Right renal pelvis (tissue), 4 donors: ENCODE data around the gene SUCLG2. TPM values are rescaled to one million over a fixed set of nuclear protein-coding genes. Genes with fewer than 3 reads are reported as not detected.

Source experiments
- DNase-seq, 4 donors: peaks; one replicate each; pipeline ENCODE4 v3.0.0-alpha.2; 2013; ENCODE audit warnings: low read depth in 4 of 4, low spot score in 3 of 4, missing footprints in 1 of 4
- polyA plus RNA-seq, 4 donors: library from polyadenylated mRNA; unstranded; fragments of 120-200 nt; gene quantifications; one replicate each; pipeline ENCODE4 v1.2.1, GENCODE V29; 2013; ENCODE audit not compliant: insufficient read length in 4 of 4

SUCLG2 gene, protein sequence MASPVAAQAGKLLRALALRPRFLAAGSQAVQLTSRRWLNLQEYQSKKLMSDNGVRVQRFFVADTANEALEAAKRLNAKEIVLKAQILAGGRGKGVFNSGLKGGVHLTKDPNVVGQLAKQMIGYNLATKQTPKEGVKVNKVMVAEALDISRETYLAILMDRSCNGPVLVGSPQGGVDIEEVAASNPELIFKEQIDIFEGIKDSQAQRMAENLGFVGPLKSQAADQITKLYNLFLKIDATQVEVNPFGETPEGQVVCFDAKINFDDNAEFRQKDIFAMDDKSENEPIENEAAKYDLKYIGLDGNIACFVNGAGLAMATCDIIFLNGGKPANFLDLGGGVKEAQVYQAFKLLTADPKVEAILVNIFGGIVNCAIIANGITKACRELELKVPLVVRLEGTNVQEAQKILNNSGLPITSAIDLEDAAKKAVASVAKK
- 100 to 1,000 TPM in 1 of 4 donors, 10 to 100 TPM in 3; 77.7 to 104 (median 84.0) TPM for polyA plus RNA-seq

DNA sequence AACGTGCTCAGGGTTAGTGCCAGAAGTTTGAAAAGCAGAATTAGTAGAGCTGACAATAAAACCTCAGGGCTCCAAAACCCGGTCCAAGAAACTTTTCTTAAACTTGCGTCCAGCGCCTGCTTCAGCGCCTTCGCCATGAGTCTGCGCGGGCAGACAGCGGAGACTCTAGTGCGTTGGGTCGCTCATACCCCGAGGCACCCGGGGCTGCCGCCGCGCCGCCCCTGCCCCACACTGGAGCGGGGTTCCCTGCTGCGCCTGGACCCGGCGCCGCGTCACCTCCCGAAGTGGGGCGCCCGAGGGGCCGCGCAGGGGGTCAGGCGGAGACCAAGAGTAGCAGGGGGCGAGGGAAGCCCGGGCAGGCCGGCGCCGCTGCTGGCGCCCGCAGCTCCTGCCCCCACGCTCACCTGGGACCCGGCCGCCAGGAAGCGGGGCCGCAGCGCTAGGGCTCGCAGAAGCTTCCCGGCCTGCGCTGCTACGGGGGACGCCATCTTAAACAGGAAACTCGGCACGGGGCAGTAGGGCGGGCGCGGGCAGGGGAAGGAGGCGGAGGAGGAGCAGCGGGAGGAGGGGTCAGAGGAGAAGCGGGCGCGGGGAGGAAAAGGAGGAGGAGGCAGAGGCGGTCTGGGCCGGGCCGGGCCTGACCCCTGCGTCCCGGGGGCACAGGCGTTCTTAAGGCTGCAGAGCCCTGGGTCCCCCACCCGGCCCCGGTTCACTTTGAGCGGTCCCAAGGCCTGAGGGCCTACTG, at the start of gene SUCLG2:
Gene SUCLG2, minus strand, starts transcription at position 514 of the 745 bp plus-strand sequence. Its CDS starts 26 bp downstream, at position 488.
- DNase-seq, result peak; percentile 67 to 74 (median 70)

DNA sequence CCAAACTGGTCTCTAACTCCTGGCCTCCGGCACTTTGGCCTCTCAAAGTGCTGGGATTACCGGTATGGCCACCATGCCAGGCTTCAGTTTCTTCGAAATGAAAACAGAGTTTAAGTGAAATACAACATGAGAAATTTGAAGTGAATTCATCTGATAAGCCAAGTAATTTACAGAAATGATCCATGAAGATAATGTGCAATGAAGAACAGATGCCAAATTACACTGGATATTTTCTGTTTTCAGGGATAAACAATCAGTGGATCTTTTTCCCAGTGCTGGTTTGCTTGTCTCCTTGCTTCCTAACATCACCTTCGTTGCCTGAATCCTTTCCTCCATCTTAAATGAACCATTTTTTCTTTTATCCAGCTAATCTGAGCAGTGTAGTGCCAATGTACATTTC, 46.2 kb upstream of the SUCLG2 start:
- no peak for DNase-seq

DNA sequence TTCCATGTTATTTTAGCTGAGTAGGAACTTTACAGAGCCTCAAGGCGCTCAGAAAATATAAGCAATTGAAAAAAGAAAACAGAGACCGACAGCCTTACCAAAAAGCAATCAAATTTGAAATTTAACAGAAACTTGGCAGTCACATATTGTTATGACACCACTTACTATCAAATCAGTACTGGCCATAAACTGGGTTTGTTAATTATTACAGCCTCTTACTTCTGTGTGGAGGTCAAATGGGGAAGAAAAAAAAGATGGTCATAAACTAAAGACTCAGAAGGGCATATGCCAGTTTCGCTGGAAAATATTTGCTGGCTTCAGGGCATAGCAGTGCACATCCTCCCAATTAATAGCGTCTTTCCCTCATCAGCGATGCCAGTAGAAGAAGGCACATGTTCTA, 45.5 kb upstream of the SUCLG2 start:
- DNase-seq, result no peak

DNA sequence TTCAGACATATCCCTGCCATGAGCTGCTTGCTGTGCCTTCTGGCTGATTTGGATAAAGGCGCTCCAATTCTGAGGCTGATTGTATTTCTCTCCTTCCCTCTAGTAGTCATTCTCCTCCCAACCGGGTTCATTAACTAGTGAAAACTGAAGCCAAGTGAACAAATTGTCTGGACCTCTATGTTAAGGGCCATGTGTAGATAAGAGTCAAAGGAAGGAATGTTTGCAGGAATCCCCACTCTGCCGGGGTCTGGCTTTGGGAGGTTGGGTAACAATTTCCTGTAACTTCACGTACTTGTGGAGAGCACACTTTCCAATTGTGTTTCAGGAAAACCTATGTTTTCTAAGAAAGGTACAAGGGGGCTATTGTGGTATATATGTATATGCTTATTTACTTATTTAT, 38.2 kb upstream of the SUCLG2 start:
- no peak for DNase-seq

DNA sequence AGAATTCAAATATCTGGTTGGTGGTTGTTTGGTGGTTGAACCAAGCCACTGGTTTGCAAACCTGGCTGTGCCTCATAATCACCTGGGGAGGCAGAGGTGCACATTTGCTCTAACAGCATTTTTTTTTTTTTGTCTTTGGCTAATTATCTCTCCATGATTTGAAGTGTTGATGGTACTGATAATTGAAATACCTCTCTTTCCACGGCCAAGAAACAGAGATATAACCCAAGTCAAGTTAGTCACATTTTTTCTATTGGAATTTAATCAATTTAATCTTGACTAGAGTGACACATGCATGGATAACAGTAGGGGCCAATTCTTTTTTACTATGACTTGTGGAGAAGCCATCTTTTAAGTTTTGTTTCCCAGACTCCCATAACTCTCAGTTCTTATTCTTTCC, 37.5 kb upstream of the SUCLG2 start:
- DNase-seq, result no peak

DNA sequence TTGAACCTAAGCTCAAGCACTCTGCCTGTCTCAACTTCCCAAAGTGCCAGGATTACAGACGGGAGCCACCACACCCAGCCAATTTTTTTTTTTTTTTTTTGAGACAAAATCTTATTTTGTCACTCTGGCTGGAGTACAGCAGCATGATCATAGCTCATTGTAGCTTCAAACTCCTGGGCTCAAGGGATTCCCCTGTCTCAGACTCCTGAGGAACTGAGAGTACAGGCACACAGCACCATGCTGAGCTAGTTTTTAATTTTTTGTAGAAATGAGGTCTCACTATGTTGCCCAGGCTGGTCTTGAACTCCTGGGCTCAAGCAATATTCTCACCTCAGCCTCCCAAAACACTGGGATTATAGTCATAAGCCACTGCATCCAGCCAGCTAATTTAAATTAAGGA, 36.8 kb upstream of the SUCLG2 start:
- no peak for DNase-seq

DNA sequence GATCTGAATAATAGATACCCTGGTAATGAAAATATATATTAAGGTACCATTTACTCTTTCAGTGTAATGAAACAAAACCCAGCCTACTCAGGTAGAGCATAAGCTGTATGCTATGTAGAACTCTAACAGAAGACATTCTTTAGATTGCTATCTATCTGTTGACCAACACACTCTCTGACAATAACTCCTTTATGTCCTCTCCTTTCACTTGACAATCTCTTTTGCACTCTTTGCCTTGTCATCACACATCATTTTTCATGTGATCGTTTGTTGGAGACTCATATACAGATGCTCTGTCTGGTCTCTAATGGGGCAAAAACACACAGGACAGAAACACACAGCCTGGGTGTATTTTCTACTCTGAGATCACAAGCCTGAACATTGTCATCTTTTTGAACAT, 35.4 kb upstream of the SUCLG2 start:
- no peak for DNase-seq

DNA sequence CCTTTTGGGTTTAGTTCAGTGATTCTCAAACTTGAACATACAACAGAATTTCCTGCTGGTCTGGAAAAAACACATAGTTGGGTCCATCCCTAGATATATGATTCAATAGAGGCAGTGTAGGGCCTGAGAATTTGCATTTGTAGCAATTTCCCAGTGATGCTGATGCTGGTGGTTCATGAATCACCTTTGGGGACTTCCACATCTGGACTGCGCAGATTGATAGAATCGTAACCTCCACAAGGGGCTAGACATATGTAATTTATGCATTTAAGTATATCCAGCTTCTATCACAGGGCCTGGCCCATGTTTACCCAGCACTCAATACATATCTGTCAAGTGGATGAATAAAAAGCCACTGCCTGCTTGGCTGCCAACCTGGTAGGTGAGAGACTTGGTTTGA, 33.8 kb upstream of the SUCLG2 start:
- no peak for DNase-seq

DNA sequence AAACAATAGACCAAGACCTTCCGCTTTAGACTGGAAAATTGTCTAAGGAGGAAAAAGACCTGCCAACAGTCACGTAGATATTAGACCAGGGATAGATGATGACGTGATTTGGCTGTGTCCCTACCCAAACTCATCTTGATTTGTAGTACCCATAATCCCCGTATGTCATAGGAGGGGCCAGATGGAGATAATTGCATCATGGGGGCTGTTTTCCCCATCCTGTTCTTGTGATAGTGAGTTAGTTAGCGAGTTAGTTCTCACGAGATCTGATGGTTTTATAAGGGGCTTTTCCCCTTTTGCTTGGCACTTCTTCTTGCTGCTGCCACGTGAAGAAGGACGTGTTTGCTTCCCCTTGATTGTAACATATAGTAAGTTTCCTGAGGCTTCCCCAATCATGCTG, 31.7 kb upstream of the SUCLG2 start:
- no peak for DNase-seq

DNA sequence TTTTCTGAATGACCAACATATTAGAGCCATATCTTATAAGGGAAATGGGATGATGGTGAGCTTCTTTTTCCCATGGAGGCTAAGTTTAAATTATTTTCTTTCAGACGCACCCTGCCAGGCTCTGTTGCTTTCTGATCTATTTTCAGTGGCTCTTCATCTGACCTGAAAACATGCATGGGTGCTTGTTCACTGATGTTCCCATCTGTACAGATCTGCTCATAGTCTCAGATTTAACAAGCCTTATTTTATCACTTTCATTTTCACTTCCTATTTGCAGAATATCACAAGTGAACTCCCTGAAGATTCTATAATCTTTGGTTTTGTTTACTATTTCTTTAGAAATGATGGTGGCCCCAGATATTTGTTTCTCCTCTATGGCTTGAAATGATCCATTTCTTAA, 31.1 kb upstream of the SUCLG2 start:
- no peak for DNase-seq

DNA sequence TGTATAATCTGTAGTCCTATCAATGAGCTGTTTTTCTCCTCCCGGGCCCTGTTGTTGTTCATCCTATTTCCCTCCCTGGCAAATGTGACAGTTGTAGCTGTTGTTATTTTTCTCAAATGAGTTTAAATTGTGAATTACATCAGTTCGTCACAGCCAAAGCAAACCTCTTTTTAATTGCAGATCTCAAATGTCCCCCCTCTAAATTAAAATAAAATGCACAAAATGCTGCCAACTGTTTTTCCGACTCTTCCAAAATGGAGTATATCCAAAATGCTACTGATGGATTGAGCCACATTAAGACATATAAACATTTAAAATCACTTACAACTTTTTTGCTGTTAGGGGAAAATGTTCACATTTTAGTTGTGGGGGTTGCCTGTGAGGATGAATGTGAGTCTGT, 29.8 kb upstream of the SUCLG2 start:
- DNase-seq, result no peak

DNA sequence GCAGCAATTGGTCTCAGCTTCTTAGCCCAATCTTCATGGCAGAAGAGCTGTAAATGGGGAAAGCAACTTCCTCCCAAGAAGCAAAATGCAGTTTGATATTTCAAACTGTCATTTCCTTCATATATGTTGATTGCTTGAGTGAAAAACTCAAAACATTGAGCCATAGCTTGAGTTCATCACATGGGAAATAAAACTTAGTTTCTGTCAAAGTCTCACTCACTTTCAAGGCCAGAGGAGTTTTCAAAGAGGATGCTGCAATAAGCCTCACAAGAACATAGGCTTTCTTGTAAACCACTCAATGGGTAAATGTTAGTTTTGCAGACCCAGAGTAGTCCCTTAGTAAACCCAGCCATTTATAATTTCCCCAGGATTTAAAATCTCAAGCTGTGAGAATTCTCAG, 29.1 kb upstream of the SUCLG2 start:
- no peak for DNase-seq

DNA sequence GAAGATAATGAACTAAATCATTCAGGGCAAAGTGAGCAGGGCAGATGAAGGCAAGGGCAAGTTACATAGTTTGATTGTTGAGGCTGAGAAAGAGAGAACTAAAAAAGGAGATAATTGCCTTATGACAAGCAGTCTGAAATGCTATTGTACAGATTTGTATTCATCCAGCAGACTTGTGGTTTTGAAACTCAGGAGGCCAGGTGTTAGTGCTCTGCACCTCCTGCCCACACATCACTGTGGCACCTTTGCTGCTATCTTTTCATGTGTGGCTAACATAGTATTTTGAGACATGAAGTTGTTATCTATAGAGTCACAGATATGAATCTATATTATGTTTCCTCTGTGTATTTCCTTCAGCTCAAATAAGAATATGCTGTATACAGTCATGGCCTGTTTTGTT, 24.3 kb upstream of the SUCLG2 start:
- DNase-seq, result no peak

DNA sequence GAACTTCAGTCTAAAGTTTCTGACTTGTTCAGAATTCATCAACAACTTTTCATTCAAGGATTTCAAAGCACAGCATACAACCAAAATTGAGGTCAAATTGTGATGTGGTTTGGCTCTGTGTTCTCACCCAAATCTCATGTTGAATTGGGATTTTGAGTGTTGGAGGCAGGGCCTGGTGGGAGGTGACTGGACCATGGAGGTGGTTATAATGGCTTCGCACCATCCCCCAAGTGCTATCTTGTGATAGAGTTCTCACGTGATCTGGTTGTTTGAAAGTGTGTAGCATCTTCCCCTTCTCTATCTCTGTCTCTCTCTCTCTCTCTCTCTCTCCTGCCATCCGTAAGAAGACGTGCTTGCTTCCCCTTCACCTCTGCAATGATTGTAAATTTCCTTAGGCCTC, 19.6 kb upstream of the SUCLG2 start:
- no peak for DNase-seq

DNA sequence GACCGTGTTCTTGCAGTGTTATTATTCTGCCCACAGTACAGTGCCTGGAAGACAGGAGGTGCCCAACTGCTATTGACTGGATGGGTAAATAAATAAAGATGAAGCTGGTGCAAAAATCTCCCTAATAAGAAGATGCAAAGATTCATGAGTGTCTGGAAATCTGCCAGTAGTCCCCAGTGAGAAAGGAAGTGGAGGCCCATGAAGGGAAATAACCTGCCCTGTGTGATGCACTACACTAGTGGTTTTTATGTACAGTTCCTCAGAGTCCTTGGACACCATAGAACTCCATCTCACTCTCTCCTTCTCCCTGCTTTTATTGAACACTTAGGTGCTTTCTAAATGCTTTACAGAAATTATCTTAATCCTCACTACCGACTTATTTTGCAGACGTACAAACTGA, 8.3 kb upstream of the SUCLG2 start:
- no peak for DNase-seq

DNA sequence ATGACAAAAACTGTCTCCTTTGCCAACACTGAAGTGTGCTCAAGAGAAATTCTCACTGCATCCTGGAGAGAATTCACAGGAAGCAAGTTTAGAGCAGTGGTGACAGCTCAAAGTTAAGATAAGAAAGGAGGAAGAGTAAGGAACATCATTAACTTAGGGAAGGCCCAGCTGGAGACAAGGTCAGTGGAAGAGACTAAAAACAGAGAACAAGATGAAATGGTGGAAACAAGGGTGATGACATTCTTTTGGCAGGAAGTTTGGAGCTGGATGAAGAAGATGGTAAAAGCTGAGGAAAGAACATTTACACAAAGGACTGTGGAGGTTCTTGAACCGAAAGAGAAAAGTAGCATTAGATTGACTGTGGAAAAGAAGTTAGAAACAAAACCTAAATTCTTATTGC, 6.7 kb upstream of the SUCLG2 start:
- no peak for DNase-seq

DNA sequence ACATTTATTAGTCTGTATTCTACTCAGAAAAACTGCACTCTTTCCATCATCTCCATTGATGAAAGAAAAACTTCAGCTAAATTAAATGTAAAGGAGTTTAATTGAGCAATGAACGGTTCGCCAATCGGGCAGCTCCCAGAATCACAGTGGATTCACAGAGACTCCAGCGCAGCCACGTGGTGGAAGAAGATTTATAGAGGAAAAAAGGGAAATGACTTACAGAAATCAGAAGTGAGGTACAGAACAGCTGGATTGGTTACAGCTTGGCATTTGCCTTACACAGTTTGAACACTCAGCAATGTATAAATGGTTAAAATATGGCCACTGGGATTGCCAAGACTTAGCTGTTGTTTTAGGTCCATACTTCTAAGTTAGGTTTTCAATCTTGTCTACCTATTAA, 2.8 kb upstream of the SUCLG2 start:
- DNase-seq, result no peak

DNA sequence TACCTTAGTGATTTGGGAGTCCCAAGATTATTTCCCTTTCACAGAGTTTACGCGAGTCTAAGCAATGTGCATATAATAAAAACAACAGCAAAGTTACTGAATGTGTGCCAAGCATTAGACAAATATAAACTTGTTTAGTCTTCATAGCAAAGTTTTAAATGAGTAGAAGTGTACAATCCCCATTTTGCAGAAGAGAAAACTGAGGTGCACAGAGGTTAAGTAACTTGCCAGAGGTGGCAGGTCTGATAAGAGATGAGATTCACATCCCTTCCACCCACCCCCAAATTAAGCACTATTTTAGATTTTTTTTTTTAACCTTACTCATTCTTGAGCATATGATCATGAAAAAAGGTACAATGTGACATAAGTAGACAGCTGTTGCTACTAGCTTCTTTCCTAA, 2.2 kb upstream of the SUCLG2 start:
- DNase-seq, result no peak

DNA sequence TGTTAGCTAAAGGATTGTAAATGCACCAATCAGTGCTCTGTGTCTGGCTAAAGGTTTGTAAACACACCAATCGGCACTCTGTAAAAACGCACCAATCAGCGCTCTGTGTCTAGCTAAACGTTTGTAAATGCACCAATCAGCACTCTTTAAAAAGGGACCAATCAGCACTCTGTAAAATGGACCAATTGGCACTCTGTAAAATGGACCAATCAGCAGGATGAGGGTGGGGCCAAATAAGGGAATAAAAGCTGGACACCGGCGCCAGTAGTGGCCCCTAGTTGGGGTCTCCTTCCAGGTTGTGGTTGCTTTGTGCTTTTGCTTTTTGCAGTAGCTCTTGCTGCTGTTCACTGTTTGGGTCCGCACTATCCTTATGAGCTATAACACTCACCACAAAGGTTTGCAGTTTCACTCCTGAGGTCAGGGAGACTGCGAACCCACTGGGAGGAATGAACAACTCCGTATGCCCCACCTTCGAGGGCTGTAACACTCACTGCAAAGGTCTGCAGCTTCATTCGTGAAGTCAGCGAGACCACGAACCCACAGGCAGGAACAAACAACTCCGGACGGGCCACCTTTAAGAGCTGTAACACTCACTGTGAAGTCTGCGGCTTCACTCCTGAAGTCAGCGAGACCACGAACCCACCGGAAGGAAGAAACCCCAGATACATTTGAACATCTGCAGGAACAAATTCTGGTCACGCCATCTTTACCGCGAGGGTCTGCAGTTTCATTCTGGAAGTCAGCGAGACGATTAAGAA, 1.1 kb upstream of the SUCLG2 start:
- no peak for DNase-seq

DNA sequence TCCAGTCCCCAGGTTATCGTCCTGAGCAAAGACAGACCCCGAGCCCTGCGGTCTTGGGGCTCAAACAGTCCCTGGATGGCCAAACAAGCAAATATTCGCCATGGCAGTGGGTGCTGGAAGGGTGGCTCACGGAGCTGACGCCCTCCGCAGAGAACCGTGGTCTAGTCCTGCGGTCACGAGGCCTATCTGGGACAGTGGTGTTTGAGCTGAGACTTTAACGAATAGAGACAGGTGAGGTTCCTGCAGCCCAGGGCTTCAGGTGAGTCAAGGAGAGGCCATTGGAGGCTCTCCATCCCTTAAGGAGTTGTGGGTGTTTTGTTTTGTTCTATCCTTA, 399 bp upstream of the SUCLG2 start:
- peak in 1 of 4 donors; percentile 28 for DNase-seq

DNA sequence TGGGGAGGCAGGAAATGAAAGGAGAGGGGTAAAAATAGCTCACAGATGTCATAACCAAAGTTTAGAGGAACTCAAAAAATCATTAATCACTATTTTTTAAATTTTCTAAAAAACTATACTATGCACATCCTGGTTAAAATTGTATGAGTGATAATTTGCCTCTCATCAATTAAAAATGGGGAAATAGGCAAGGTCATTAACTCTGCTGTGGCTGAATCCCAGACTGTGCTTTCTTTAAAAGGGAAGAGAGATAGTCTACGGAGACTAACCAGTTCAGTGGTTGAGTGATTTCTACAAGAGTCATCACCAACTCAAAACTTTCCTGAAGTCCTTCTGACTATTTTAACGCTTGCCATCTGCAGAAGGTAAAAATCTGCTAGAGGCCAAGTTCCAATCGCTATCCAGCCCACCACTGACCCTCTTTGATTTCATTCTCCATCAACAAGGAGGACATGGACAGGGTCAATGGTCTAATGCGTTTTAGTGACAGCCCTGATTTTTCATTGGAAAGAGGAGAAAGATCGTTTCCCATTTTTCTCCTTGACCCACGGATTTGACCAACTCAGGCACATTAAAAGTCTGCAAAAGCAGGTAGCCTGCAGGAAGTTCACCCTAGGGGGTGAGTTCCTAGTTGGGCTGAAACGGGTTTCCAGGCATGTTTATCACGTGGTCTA, 850 bp downstream of the SUCLG2 start:
- peak in 1 of 4 donors; percentile 9 for DNase-seq
